ENCODE data around the gene TMEM33.

DNA sequence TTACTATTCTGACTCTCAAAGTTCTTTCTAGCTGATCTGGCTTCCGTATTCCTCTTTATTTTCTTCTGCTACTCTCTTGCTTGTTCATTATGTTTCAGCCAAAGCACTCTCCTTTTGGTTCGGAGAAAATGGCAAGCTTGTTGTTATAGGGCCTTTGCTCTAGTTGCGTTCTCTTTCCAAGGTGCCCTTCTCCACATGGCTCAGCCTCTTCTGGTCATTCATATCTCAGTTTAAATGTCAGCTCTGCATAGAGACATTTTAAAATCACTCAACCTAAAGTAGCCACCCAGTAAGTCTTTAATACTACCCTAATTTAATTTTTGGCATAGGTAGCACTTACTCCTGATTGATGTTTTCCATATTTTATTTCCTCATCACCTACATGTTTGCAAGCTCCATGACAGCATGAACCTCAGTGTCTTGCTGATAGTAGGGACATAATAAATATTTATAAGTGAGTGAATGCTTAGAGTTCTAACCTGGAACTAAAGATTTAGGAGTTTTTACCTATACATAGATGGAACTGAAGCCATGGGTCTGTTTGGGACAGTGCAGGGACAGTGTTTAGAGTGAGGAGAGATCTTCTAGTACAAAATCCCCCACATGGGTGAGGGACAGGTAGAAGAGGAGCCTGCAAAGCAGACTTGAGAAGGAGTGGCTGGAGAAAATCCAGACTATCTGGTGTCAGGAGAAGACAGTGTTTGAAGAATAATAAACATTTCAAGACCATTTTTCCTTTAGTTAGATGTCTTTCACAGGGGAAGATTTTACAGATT is 73.0 kb downstream of the TMEM33 start:
- TF ChIP-seq, protein P1, sequence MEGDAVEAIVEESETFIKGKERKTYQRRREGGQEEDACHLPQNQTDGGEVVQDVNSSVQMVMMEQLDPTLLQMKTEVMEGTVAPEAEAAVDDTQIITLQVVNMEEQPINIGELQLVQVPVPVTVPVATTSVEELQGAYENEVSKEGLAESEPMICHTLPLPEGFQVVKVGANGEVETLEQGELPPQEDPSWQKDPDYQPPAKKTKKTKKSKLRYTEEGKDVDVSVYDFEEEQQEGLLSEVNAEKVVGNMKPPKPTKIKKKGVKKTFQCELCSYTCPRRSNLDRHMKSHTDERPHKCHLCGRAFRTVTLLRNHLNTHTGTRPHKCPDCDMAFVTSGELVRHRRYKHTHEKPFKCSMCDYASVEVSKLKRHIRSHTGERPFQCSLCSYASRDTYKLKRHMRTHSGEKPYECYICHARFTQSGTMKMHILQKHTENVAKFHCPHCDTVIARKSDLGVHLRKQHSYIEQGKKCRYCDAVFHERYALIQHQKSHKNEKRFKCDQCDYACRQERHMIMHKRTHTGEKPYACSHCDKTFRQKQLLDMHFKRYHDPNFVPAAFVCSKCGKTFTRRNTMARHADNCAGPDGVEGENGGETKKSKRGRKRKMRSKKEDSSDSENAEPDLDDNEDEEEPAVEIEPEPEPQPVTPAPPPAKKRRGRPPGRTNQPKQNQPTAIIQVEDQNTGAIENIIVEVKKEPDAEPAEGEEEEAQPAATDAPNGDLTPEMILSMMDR (IDR thresholded peaks at IDR 0.05) = no peak
- no peak for TF ChIP-seq POLR2A (IDR thresholded peaks at IDR 0.05)
